ENCODE measurements around the gene TXNL4B. TPM values are rescaled to one million over a fixed set of nuclear protein-coding genes. Genes with fewer than 3 reads are reported as not detected.

Gene TXNL4B
- total RNA-seq, 3 donors from 2014 or later: 39.3 to 45.8 (median 39.4) TPM

DNA sequence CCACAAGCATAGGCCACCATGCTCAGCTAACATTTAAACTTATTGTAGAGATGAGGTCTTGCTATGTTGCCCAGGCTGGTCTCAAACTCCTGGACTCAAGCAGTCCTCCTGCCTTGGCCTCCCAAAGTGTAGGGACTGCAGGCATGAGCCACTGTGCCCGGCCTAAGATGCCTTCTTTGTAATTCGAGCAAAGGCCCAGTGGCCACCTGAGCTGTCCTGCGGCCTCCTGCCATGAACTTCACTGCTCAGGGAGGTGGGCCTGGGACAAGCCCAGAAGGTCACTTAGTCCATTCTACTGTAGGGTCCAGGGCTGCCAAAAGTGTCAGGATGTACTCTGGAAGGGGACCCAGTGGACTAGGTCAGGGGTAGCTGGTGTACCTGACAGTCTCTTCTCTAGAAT, 30.7 kb upstream of the TXNL4B start:
- Mint-ChIP-seq H3K36me3 (ENCODE audit: insufficient read depth) (no peaks in the 10 kb centered on the region), H3K4me1 (ENCODE audit: low read depth) (no peaks in the 10 kb centered on the region), H3K4me3 (no peak overlapping the region), H3K27me3 (ENCODE audit: low read depth) (no peaks in the 10 kb centered on the region), H3K9me3 (no peaks in the 10 kb centered on the region)
- no peak for ATAC-seq
- no peak for DNase-seq

DNA sequence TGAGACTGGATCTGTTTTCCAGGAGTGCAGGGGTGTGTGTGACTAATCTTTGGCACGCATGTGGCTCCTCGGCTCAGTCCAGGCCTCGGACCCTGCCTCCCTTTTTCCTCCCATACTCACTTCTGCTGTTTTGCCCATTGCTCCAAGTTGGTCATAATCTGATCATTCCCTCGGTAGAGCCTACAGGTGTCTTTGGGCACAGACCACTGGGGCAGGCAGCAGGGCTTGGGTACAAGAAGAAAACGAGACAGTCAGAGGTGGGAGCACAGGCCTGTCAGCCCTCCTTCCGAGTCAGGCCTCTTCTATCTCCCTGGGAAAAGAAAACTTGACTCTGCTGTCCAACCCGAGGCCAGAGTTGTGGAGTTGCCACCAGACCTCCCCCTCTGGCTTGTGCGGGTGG, 30.0 kb upstream of the TXNL4B start:
- Mint-ChIP-seq H3K9me3 (no peaks in the 10 kb centered on the region), H3K27me3 (ENCODE audit: low read depth) (no peaks in the 10 kb centered on the region), H3K4me3 (no peak overlapping the region), H3K4me1 (ENCODE audit: low read depth) (no peaks in the 10 kb centered on the region), H3K36me3 (ENCODE audit: insufficient read depth) (no peaks in the 10 kb centered on the region)
- ATAC-seq (no peak), DNase-seq (no peak)

DNA sequence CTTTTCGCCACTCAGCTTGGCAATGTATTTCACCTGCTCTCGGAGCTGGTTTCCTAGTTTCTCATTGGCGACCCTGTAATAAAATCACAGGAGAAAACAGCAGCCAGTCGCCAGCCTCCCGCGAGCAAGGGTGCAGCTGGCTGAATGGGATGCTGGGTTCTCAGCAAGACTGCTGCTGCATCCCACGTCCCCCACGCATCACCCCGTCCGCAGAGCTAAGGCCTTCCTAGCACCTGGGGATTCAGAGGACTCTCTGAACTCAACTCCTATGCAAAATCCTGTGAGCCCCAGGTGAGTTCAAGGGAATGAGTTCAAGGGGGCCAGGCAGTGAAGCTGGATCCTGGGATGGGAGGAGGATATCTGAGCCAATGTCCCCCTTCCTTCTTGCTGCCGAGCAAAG, 29.5 kb upstream of the TXNL4B start:
- ATAC-seq: no peak
- Mint-ChIP-seq H3K36me3 (ENCODE audit: insufficient read depth) (no peaks in the 10 kb centered on the region), H3K4me3 (no peak overlapping the region), H3K27me3 (ENCODE audit: low read depth) (no peaks in the 10 kb centered on the region), H3K9me3 (no peaks in the 10 kb centered on the region), H3K4me1 (ENCODE audit: low read depth) (no peaks in the 10 kb centered on the region)
- DNase-seq: no peak

DNA sequence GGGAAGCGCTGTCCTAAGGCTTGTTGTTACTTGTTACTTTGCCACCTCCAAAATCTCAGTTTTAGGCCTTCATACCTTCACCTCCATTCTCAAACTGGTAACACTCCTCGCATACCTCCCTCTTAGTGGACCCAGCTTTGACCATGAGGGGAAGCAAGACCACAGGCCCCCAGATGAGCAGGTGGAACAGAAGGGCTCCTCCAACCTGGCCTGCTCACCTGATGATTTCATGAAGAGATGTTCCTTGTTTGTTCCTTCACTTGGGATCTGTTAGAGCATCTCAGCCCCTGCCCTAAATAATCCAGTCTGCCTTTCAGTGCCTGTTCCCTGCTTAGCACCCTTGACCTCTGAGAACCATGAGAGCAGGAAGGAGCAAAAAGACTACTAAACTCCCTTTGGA, 28.9 kb upstream of the TXNL4B start:
- Mint-ChIP-seq H3K27me3 (ENCODE audit: low read depth) (no peaks in the 10 kb centered on the region), H3K36me3 (ENCODE audit: insufficient read depth) (no peaks in the 10 kb centered on the region), H3K9me3 (no peaks in the 10 kb centered on the region), H3K4me3 (no peak overlapping the region), H3K4me1 (ENCODE audit: low read depth) (no peaks in the 10 kb centered on the region)
- ATAC-seq (no peak), DNase-seq (no peak)

DNA sequence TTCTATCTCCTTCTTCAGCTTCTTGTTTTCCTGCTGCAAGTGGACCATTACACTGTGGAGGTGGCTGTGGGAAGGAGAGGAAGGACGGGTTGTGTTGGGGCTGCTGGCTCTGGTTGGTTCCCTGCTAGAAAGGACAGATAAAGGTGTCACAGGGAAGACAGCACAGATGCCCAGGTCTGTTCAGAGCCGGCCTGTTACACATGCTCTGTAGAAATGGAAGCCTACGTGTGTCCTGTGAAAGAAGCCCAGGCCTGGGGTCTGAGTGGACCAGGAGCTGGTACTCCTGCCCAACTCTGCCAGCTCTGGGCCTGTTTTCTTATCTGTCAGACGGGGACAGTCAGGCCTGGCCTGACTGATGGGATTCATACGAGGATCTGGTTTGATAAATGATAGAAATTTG, 26.6 kb upstream of the TXNL4B start:
- Mint-ChIP-seq H3K4me3 (no peak overlapping the region), H3K36me3 (ENCODE audit: insufficient read depth) (no peaks in the 10 kb centered on the region), H3K27me3 (ENCODE audit: low read depth) (no peaks in the 10 kb centered on the region), H3K9me3 (no peaks in the 10 kb centered on the region), H3K4me1 (ENCODE audit: low read depth) (no peaks in the 10 kb centered on the region)
- DNase-seq (no peak), ATAC-seq (no peak)

DNA sequence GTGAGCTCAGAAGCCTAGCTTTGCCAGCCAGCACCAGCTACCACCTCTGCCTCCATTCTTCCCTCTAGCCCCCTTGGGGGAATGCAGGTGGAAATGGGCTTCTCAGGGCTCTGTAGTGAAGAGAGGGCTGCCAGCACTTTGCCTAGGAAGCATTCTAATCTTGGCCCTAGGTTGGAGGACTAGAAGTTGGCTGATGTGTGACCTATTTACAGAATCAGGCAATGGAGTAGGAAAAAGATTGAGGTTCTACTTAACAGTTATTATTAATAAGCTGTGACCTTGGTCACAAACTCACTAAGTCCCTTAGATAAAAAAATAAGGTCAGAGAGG, 20.2 kb upstream of the TXNL4B start:
- Mint-ChIP-seq H3K27me3 (ENCODE audit: low read depth) (no peaks in the 10 kb centered on the region), H3K36me3 (ENCODE audit: insufficient read depth) (peaks cover 41% of the 10 kb centered on the region), H3K4me3 (no peak overlapping the region), H3K9me3 (no peaks in the 10 kb centered on the region), H3K4me1 (ENCODE audit: low read depth) (no peaks in the 10 kb centered on the region)
- DNase-seq: no peak
- ATAC-seq: no peak

DNA sequence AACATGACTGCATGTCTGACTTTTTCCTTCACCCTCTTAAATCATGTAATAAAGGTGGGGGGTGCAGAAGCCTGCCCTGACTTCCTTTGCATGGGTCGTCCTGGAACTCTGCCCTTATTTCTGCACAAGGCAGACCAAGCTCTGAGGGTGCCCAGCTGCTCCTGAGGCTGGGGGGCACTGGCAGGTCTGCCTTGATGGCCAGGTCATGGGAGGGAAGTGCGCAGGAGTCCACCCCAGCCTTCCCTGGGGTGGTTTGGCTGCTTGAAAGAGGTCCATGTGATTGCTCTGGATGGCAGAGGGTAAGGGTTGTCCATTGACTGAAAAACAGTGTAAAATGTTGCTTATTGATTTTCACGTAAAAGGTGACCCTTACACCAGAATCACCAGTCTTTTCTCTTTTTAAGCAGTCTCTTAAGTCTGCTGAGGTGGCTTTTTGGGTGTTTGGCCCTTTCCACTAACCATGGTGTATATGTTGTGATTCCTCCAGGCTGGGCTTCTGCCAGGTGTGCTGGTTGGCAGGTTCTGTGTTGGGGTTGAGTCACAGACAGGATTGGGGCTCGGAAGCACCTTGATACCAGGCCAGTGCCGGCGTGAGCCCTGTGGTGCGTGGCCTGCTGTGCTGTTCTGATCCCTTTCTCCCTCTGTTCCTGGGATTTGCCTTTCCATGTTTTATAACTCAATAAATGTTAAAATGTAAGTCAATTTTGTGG, 19.6 kb upstream of the TXNL4B start:
- Mint-ChIP-seq H3K27me3 (ENCODE audit: low read depth) (no peaks in the 10 kb centered on the region), H3K4me3 (no peak overlapping the region), H3K36me3 (ENCODE audit: insufficient read depth) (peaks cover 45% of the 10 kb centered on the region), H3K4me1 (ENCODE audit: low read depth) (no peaks in the 10 kb centered on the region), H3K9me3 (no peaks in the 10 kb centered on the region)
- no peak for DNase-seq
- ATAC-seq: no peak

DNA sequence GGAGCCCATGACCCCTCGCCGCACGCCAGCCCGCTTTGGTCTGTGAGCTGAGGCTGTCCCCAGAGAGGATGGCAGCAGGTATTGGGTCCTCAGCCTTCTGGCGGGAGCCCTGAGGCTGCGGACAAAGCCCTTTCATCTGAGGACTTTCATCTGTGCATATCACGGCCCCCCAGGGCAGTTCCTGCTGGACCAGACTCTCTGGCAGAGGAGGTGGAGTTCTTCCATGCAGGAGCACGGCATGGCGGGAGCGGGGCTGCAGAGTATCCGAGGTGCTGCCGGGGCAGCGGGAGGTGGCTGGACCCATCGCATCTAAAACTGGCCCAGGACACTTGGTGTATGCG, 19.0 kb upstream of the TXNL4B start:
- Mint-ChIP-seq H3K27me3 (ENCODE audit: low read depth) (no peaks in the 10 kb centered on the region), H3K36me3 (ENCODE audit: insufficient read depth) (peaks cover 51% of the 10 kb centered on the region), H3K4me1 (ENCODE audit: low read depth) (no peaks in the 10 kb centered on the region), H3K4me3 (no peak overlapping the region), H3K9me3 (no peaks in the 10 kb centered on the region)
- DNase-seq (no peak), ATAC-seq (no peak)

DNA sequence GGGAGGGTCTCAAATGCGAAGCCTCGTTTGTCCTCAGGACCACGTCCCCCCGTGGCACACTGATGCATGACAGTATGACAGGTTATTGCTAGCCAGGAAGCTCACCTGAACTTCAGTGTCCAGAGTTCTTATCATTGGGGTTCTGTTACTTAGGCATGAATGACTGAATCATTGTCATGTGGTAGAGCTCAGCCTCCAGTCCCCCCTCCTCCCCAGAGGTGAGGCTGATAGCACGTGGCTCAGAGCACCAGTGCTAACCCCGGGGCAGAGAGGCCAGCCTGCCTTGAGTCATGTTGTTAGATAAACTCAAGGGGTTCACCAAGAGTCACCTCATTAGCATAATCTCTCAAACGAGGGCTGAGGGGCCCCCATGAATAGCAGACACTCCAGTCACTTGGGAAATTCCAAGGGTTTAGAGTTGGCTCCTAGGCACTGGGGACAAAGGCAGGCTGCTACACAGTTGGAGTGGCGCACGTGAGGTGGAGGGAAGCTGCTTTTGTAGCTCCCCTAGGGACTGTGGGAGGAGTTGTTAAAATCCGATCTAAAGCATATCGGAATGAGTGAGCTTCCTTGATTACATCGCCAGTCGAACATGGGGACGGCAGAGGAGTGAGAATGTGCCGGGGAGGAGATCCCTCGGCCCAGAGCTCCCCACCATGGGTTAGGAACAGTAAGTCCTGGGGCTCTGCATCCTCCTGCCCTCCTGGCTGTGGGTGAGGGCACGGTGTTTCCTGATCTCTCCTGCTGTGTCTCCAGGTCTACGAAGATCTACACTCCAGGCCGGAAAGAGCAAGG, 18.4 kb upstream of the TXNL4B start:
- H3K9me3 Mint-ChIP-seq: no peaks in the 10 kb centered on the region
- no peak for ATAC-seq
- H3K36me3 Mint-ChIP-seq (ENCODE audit: insufficient read depth): peaks cover 54% of the 10 kb centered on the region
- H3K4me1 Mint-ChIP-seq (ENCODE audit: low read depth): no peaks in the 10 kb centered on the region
- DNase-seq: no peak
- no peak overlapping the region for H3K4me3 Mint-ChIP-seq
- no peaks in the 10 kb centered on the region for H3K27me3 Mint-ChIP-seq (ENCODE audit: low read depth)

DNA sequence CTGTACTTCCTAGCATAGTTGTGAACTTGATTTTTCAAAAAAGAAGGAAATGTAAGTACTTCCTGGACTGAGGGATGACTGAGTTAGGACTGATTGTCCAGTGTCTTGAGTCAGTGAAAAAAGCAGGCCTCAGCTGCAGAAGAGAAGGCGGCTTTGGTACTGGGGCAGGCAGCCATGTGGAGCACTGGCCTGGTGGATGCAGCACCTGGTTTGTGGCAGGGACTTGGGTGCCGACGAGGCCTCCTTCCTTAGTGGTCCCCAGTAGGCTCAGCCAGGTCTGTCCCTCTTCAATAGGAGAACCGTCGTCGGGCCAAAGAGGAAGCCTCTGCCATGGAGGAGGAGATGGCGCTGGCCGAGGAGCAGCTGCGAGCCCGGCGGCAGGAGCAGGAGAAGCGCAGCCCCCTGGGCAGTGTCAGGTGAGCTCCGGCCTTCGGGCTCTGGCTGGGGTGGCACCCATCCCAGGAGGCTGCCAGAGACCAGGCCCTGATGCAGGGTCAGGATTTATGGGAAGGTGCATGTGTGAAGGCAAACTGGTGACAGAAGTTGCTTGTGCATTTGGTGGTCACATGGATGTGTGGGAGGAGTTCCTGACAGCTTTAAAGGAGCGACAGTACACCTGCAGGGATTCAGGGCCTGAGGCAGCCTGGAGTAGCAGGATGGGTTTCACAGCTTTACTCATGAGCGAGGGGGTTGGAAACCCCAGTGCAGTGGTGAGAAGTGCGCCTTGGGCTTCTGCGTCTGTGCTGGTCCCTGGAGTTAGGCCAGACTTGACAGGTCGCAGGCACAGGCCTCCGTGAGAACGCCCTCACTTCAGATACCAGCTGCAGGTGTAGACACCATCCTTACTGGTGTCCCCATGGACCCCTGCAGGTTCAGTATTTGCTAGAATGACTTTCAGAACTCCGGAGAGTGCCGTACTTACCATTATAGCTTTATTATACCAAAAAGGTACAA, 17.5 kb upstream of the TXNL4B start:
- peaks cover 60% of the 10 kb centered on the region for H3K36me3 Mint-ChIP-seq (ENCODE audit: insufficient read depth)
- no peak for DNase-seq
- no peak overlapping the region for H3K4me3 Mint-ChIP-seq
- no peaks in the 10 kb centered on the region for H3K9me3 Mint-ChIP-seq
- ATAC-seq: no peak
- H3K27me3 Mint-ChIP-seq (ENCODE audit: low read depth): no peaks in the 10 kb centered on the region
- H3K4me1 Mint-ChIP-seq (ENCODE audit: low read depth): no peaks in the 10 kb centered on the region

DNA sequence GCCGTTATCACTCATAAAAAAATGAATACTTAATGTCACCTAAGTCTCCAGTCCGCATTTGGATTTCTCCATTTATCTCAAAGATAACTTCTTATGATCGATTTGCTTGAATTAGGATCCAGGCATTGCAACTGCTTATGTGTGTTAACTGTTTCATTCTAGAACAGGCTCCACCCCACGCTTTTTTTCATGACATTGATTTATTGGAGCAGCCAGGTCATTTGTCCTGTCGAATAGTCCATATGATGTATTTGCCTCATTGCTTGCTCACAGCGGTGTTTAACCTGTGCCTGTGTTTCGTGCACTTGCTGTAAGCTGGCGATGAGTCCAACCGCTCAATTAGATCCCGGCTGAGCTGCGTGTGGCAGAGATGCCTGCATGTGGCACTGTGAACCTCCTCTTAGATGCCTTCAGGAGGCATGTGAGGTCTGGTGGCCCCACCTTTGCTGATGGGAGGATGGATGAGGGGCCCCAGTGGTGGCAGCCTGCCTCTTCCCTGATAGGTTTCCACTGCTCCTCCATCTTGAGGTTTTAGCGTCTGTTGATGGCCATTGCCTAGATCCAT, 16.6 kb upstream of the TXNL4B start:
- Mint-ChIP-seq H3K4me1 (ENCODE audit: low read depth) (no peaks in the 10 kb centered on the region), H3K9me3 (no peaks in the 10 kb centered on the region), H3K36me3 (ENCODE audit: insufficient read depth) (peaks cover 69% of the 10 kb centered on the region), H3K27me3 (ENCODE audit: low read depth) (no peaks in the 10 kb centered on the region), H3K4me3 (no peak overlapping the region)
- ATAC-seq: no peak
- no peak for DNase-seq

DNA sequence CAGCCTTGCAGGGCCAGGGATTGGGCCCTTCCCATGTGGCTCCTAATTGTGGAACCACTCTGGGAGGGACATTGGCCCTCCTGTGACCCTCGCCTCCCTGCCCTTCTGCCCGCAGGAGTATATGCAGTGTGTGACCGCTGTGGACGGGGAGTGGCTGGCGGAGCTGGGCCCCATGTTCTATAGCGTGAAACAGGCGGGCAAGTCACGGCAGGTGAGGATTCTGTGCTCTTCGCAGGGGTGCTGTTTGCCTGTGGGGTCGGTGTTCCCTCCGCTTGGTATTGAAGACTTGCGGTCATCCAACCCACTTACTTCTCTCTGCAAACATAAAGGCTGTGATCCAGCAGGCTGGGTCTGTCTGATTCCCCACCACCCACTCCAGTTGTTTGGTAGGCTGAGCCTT, 15.9 kb upstream of the TXNL4B start:
- DNase-seq (no peak), ATAC-seq (no peak)
- peaks cover 70% of the 10 kb centered on the region for H3K36me3 Mint-ChIP-seq (ENCODE audit: insufficient read depth)
- no peaks in the 10 kb centered on the region for H3K27me3 Mint-ChIP-seq (ENCODE audit: low read depth)
- no peaks in the 10 kb centered on the region for H3K4me1 Mint-ChIP-seq (ENCODE audit: low read depth)
- H3K4me3 Mint-ChIP-seq: no peak overlapping the region
- H3K9me3 Mint-ChIP-seq: no peaks in the 10 kb centered on the region

DNA sequence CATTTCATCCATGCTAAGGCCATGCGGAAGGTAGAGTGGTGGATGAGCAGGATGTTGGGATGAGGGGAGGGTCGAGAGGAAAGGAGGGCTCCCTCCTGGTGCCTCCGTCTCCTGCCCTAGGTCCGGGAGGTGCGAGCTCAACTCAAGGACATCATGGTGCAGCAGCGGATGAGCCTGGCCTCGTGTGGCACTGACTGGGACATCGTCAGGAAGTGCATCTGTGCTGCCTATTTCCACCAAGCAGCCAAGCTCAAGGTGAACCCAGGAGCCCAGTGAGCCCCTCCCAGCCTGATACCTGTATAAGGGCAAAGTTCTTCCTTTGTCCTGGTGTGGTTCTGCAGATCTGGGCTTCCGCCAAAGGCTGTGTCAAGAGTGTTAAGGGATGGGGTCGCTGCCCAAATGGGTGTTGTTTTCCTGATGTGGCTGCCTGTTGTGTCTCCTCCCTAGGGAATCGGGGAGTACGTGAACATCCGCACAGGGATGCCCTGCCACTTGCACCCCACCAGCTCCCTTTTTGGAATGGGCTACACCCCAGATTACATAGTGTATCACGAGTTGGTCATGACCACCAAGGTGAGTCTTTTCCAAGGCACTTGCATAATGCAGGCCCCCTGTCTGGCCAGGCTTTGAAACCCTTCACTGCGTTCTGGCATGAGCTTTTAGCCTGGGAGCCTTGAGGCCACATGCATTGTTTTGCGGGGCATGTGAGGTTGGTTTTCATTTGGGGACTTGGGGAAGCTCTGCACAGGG, 15.1 kb upstream of the TXNL4B start:
- Mint-ChIP-seq H3K4me3 (no peak overlapping the region), H3K4me1 (ENCODE audit: low read depth) (no peaks in the 10 kb centered on the region), H3K27me3 (ENCODE audit: low read depth) (no peaks in the 10 kb centered on the region), H3K36me3 (ENCODE audit: insufficient read depth) (peaks cover 78% of the 10 kb centered on the region), H3K9me3 (no peaks in the 10 kb centered on the region)
- DNase-seq (no peak), ATAC-seq (no peak)

DNA sequence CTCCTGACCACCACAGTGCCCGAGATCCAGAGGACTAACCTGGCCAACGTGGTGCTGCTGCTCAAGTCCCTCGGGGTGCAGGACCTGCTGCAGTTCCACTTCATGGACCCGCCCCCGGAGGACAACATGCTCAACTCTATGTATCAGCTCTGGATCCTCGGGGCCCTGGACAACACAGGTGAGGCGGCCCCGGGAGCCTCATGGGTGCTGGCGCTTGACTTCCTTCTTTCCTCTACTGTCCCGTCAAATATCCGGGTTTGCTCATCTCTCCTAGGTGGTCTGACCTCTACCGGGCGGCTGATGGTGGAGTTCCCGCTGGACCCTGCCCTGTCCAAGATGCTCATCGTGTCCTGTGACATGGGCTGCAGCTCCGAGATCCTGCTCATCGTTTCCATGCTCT, 14.0 kb upstream of the TXNL4B start:
- Mint-ChIP-seq H3K4me1 (ENCODE audit: low read depth) (no peaks in the 10 kb centered on the region), H3K36me3 (ENCODE audit: insufficient read depth) (peaks cover 80% of the 10 kb centered on the region), H3K4me3 (no peak overlapping the region), H3K9me3 (no peaks in the 10 kb centered on the region), H3K27me3 (ENCODE audit: low read depth) (no peaks in the 10 kb centered on the region)
- no peak for ATAC-seq
- no peak for DNase-seq

Data from activated T-cell treated with anti-CD3 and anti-CD28 coated beads, Interleukin-2, amount 50 U/mL, for 4 hours (primary cell).